ENCODE measurements around the gene ITPRIP.

Gene ITPRIP

GRCh38 chr10:104340111-104340526 lies 1.9 kb upstream of the ITPRIP start:
- DNase-seq, result peak; percentile 29

- peak; percentile 54 for DNase-seq
These were observed 1.3 kb upstream of the ITPRIP start for GRCh38 chr10:104339469-104340110.

DNA sequence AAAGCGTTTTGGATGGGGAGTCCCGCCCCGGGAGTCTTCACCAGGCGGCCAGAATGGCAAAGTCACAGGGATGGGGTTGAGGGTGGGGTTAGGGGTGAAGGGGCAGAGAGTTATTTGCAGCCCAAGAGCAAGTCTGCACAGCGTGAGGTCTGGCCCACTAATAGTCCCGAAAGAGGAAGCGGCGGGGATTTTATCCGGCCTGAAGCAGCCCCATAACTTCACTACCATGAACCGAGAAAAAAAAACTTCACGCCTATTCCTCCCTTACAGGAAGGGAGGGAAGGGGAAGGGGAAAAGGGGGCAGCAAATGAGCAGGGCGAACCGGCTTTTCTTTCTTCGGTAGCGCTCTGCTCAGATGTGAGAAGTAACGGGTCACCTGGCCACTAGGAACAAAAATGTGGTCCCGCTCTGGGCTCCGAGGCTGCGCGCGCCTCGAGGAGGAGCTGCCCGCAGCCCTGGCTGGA lies 712 bp downstream of the ITPRIP start:
- DNase-seq, result no peak

- DNase-seq, result peak; percentile 36
These were observed 1.3 kb downstream of the ITPRIP start for GRCh38 chr10:104336821-104337467.

GRCh38 chr10:104334965-104335650 lies 3.2 kb downstream of the ITPRIP start:
- DNase-seq, result no peak

- DNase-seq, result no peak
These were observed 3.7 kb downstream of the ITPRIP start for GRCh38 chr10:104334561-104334960.

GRCh38 chr10:104333728-104334373 lies 4.4 kb downstream of the ITPRIP start:
- DNase-seq, result no peak

- DNase-seq, result no peak
These were observed 5.1 kb downstream of the ITPRIP start for GRCh38 chr10:104333032-104333727.

DNA sequence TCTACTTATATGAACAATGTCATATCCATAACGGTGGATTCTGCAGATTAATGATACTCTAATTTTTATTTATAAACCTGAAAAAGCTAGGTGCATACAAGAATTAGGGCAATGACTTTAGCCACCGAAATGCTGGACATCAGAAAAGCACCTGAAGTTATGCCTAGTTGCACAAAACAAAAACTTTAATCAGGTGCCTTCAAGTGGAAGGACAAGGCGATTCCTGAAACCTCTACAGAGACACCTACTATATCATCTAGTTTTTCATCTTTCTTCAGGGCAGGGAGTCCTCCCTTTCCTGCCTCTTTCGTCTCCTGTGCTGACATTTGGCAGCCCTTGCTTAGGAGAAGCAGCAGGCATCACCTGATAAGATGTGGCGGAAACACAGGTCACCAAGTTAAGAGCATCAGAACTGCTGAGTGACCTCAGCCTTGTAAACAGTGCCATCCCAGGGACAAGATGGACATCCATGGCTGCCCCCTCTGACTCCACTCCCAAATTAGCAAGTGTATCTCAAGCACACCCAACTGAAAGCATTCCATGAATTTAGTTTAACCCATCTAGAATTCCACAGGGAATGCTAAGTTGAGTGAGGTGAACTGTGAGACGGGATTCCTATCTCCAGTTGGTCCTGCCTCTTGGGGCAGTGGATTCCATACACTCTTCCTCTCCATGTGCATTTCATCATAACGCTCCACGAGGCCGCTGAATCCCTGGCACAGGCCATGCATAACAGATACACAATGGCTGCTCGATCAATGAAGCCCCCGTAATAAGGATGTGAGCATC lies 5.8 kb downstream of the ITPRIP start:
- peak; percentile 25 for DNase-seq

- peak; percentile 60 for DNase-seq
These were observed 6.9 kb downstream of the ITPRIP start for GRCh38 chr10:104331208-104331838.

- peak; percentile 91 for DNase-seq
These were observed 7.8 kb downstream of the ITPRIP start for GRCh38 chr10:104330168-104331110.

DNA sequence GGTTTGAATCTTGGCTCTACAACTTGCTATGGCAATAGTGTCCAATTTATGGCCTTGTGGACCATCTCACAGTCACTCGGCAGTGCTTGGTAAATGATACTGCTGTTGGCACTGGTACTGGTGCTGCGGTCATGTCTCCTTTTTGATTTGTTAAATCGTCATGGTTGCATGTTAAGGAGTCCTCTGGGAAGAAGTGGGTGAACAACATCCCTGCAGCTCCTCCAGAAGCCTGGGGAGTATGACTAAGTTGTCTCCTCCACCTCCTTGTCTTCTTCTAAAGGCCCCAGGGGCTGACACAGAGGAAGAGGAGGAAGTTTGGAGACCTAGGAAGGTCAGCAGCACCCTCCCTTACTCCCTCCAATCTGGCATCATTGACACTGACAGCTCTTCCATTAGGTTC lies 8.5 kb downstream of the ITPRIP start:
- DNase-seq, result peak; percentile 93

- DNase-seq, result peak; percentile 98
These were observed 9.2 kb downstream of the ITPRIP start for GRCh38 chr10:104328896-104329710.

GRCh38 chr10:104328646-104328895 lies 9.7 kb downstream of the ITPRIP start:
- no peak for DNase-seq

GRCh38 chr10:104327745-104328645 lies 10.3 kb downstream of the ITPRIP start:
- DNase-seq, result no peak

DNA sequence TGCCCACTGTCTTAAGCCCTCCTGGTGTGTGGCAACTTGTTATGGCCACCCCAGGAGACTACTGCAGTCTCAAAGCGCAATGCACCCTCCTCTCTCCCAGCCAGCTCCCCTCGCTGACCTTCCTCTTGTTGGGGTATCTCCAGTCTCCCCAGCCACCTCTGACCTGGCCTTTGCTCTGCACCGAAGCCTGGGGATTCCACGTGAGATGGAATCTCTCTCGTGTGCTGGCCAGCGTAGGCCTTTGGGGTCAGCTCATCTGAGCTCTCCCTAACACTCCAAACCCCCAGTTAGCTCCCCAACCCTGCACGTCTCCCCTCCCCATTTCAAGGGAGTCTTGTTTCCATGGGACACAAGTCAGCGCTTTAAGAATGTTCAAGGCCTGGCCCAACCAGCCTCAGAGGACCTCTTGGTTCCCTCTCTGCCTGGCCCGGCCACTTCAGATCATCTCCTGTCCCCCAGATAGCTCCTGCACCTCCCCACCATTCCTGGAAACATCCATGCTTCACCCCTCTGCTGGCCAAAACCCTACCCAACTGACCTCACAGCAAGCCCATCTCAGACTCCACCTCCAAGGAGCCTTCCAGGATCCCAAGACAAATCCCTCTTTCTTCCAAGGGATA lies 11.2 kb downstream of the ITPRIP start:
- DNase-seq, result no peak

DNA sequence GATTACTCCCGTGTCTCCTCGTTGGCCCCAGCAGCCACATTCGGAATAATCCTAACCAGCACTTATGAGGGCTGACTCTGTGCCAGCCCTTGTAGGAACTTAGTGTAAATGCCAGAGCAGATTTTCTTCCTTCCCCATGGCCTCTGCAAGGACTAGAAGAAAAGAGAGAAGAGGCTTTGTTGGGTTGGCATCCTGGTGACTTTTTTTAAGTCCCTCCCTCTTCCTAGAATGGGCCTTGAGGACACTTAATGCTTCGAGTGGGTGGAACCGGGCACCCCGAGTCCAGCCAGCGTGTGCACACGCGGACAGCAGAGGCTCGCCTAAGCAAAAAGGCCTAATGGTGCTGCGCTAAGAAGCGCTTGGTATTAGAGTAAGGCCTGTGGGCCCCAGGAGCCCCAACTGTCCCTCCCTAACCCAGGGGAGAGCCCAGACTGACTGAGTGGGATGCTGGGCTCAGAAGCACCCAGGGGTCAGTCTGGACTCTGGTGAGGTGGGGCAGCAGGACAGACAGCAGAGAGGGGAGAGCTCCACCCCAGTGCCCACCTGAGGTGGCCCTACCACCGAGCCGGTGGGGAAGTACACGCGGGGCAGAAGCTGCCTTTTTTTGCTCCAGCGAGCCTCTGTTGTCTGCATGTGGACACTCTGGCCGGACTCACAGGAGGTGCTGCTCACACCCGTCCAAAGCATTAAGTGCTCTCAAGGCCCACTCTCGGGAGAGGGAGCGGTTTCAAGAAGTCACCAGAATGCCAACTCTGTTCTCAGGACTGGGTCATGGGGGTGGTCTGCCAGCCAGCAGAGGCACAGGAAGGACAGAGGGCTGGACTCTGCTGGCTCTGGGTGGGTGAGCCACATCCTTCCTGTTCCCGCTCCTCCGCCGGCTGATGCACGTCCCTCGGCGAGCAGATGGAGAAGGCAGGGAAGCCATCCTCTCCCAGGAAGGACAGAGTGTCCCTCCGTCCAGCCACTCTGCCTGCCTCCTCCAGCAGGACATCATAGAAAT lies 12.5 kb downstream of the ITPRIP start:
- DNase-seq, result no peak

All from NCI-H226 (cell line).